ENCODE data around the gene ARAP1.

ARAP1 gene

GRCh38 chr11:72744474-72744873 is 7.7 kb downstream of the ARAP1 start:
- in situ Hi-C loops (cut with MboI; ENCODE audit: low sequenced_read_pairs), result no loop called here

GRCh38 chr11:72743321-72744221 is 8.6 kb downstream of the ARAP1 start:
- in situ Hi-C loops (cut with MboI; ENCODE audit: low sequenced_read_pairs), result no loop called here

GRCh38 chr11:72742513-72743320 is 9.5 kb downstream of the ARAP1 start:
- in situ Hi-C loops (cut with MboI; ENCODE audit: low sequenced_read_pairs), result no loop called here

- in situ Hi-C loops (cut with MboI; ENCODE audit: low sequenced_read_pairs), result no loop called here
Observed at GRCh38 chr11:72741849-72742512, 10.2 kb downstream of the ARAP1 start.

- in situ Hi-C loops (cut with MboI; ENCODE audit: low sequenced_read_pairs), result no loop called here
Observed at GRCh38 chr11:72741429-72741833, 10.8 kb downstream of the ARAP1 start.

GRCh38 chr11:72740562-72741428 is 11.4 kb downstream of the ARAP1 start:
- in situ Hi-C loops (cut with MboI; ENCODE audit: low sequenced_read_pairs), result no loop called here

- in situ Hi-C loops (cut with MboI; ENCODE audit: low sequenced_read_pairs), result no loop called here
Observed at GRCh38 chr11:72740060-72740424, 12.2 kb downstream of the ARAP1 start.

GRCh38 chr11:72739240-72740059 is 12.8 kb downstream of the ARAP1 start:
- in situ Hi-C loops (cut with MboI; ENCODE audit: low sequenced_read_pairs), result no loop called here

- in situ Hi-C loops (cut with MboI; ENCODE audit: low sequenced_read_pairs), result no loop called here
Observed at GRCh38 chr11:72738199-72739141, 13.7 kb downstream of the ARAP1 start.

- in situ Hi-C loops (cut with MboI; ENCODE audit: low sequenced_read_pairs), result no loop called here
Observed at GRCh38 chr11:72737336-72737735, 14.9 kb downstream of the ARAP1 start.

- in situ Hi-C loops (cut with MboI; ENCODE audit: low sequenced_read_pairs), result no loop called here
Observed at GRCh38 chr11:72736452-72737069, 15.6 kb downstream of the ARAP1 start.

GRCh38 chr11:72735495-72736027 is 16.6 kb downstream of the ARAP1 start:
- in situ Hi-C loops (cut with MboI; ENCODE audit: low sequenced_read_pairs), result no loop called here

- in situ Hi-C loops (cut with MboI; ENCODE audit: low sequenced_read_pairs), result no loop called here
Observed at GRCh38 chr11:72732329-72732728, 19.9 kb downstream of the ARAP1 start.

GRCh38 chr11:72730737-72731136 is 21.5 kb downstream of the ARAP1 start:
- in situ Hi-C loops (cut with MboI; ENCODE audit: low sequenced_read_pairs), result no loop called here

GRCh38 chr11:72730243-72730642 is 22.0 kb downstream of the ARAP1 start:
- in situ Hi-C loops (cut with MboI; ENCODE audit: low sequenced_read_pairs), result no loop called here

GRCh38 chr11:72727521-72727920 is 24.7 kb downstream of the ARAP1 start:
- in situ Hi-C loops (cut with MboI; ENCODE audit: low sequenced_read_pairs), result no loop called here

GRCh38 chr11:72726266-72727220 is 25.7 kb downstream of the ARAP1 start:
- in situ Hi-C loops (cut with MboI; ENCODE audit: low sequenced_read_pairs), result no loop called here

All from HL-60/S4 treated with phorbol 12-myristate 13-acetate at 8.2 ng/mL for 4 days and 3 days (cell line).